ENCODE results near the gene CEACAM16.
"Not testable (repeated sequence)": the region's sequence is repeated elsewhere in the genome, so short reads cannot be mapped to it uniquely, and the experiment has no call there.

The CEACAM16 gene, protein sequence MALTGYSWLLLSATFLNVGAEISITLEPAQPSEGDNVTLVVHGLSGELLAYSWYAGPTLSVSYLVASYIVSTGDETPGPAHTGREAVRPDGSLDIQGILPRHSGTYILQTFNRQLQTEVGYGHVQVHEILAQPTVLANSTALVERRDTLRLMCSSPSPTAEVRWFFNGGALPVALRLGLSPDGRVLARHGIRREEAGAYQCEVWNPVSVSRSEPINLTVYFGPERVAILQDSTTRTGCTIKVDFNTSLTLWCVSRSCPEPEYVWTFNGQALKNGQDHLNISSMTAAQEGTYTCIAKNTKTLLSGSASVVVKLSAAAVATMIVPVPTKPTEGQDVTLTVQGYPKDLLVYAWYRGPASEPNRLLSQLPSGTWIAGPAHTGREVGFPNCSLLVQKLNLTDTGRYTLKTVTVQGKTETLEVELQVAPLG

DNA sequence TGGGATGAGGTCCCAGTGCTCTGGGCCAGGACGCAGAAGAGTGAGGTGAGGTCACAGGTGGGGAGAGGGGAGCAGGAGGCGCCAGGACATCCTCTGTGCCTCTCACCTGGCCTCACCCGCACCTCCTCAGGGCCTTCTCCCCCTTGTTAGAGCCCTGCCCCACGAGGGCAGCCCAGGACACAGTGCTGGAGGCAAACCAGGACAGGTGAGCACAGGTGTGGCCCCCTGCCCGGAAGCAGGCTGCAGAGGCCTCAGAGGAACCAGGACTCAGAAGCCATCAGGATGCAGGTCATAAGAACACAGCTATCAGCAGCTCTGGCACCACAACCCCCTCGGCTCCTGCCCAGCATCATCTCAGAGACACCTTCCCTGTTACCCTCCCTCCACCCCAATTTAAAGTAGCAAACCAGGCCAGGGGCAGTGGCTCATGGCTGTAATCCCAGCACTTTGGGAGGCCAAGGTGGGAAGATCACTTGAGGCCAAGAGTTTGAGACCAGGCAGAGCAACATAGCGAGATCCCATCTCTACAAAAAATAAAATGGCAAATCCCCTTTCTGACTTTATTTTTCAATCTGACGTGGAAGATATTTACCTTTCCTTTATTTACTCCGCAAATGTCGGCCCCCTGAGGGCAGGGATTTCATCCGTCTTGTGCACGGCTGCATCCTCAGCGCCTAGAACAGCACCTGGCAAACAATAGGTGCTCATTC, at the start of gene CEACAM16:
Gene CEACAM16, plus strand, starts transcription at position 660 of the 710 bp plus-strand sequence. CDS start 2,306 bp downstream, outside the sequence.
- no peak for DNase-seq (ENCODE audit: low read depth)

DNA sequence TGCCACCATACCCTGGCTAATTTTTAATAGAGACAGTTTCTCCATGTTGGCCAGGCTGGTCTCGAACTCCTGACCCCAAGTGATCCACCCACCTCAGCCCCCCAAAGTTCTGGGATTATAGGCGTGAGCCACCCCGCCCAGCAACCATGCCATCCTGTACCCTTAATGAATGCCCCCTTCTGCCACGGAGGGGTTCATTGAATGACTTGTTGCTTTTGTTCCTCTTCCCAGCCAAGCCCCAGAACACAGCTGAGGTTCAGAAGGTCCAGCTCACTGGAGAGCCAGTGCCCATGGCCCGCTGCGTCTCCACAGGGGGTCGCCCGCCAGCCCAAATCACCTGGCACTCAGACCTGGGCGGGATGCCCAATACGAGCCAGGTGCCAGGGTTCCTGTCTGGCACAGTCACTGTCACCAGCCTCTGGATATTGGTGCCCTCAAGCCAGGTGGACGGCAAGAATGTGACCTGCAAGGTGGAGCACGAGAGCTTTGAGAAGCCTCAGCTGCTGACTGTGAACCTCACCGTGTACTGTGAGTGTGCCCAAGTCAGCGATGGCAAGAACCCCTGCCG, 49.3 kb upstream of the CEACAM16 start:
- no peak for DNase-seq (ENCODE audit: low read depth)

DNA sequence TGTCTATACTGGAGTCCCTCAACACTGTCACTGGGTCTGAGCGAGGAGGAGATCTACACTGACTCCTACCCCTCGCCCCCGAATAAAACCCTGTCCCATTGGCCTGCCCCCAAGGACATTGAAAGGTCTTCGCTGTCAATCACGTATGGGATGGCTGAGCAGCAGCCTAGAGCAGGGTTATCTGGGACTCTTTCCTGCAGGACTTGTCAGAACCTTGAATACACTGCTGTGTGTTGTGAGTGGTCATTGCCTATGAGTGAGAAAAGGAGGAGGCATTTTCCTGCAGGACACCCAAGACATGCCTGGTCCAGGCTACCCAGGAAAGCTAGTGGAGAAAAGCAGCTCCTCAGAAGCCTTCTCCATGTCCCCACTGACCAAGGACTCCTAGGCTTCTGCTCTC, 45.6 kb upstream of the CEACAM16 start:
- no peak for DNase-seq (ENCODE audit: low read depth)

DNA sequence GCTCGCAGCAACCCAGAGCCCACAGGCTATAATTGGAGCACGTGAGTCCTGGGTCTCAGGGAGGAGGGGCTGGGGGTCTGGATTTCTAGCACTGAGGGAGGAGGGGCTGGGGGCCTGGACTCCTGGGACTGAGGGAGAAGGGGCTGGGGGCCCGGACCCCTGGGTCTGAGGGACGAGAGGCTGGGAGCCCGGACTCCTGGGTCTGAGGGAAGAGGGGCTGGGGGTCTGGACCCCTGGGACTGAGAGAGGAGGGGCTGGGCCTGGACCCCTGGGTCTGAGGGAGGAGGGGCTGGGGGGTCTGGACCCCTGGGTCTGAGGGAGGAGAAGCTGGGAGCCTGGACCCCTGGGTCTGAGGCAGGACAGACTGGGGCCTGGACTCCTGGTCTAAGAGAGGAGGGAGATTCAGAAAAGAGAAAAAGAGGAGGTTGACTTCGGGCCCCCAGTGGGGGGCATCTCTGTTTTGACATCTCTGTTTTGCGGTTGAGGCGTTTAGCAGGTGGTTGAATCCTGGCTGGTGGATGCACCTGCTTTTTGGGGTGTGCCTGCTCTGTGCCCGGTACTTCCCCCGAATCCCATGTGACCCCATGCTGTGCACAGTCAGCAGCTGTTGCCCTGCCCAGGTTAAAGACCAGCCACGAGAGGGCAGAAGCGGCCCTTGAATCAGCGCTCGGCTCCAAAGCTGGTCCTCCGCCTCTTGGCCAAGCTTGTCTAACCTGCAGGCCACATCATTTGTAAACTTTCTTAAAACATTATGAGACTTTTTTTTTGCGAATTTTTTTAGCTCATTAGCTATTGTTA, 44.8 kb upstream of the CEACAM16 start:
- DNase-seq (ENCODE audit: low read depth) = peak; percentile 55

DNA sequence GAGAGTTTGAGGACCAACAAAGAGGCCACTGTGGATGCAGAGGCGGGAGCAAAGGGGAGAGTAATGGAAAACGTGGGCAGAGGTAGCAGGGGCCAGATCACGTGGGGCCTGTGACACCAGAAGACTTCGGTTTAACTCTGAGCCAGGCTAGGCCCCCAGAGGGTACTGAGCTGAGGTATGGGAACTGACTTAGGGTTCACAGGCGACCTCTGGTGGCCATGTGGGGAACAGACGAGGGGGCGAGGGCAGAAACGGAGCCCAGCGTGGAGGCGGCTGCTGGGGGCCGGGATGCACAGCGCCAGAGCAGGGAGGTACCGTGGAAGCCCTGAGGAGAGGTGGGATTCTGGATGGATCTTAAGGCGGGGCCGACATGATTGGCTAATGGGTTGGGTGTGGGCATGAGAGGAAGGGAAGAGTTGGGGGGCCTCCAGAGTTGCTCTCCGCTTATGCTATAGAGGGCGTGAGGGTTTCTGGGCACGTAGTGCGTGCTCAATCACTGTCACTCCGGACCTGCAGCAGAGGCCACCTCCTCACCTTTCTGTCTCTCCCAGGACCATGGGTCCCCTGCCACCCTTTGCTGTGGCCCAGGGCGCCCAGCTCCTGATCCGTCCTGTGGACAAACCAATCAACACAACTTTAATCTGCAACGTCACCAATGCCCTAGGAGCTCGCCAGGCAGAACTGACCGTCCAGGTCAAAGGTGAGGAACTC, 41.6 kb upstream of the CEACAM16 start:
- peak; percentile 63 for DNase-seq (ENCODE audit: low read depth)

DNA sequence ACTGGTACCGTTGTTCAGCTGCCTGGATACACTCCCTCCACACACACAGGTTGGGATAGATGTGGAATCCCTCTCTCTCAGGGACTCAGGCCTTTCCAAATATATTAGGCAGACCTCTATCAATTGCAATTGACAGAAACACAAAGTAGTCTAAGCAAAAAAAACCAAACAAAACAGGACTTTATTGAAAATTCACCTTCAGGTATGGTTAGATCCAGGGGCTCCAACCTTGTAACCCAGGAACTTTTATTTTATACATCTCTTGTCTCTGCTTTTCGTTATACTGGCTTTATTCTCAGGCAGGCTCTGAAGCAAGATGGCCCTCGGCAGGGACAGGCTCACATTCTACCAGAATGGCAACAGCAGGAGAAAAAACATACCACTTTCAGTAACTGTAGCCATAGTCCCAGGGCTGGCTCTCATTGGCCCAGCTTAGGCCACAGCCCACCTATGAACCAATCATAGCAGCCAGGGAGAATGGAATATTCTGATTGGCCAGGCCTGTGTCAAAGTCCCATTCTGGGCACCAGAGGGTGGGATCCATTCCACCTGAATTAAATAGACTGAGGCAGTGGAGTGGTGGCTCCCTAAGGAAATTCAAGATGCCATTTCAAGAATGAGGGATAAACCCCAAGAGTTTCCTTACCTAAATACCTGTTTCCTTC, 40.8 kb upstream of the CEACAM16 start:
- DNase-seq (ENCODE audit: low read depth) = no peak

DNA sequence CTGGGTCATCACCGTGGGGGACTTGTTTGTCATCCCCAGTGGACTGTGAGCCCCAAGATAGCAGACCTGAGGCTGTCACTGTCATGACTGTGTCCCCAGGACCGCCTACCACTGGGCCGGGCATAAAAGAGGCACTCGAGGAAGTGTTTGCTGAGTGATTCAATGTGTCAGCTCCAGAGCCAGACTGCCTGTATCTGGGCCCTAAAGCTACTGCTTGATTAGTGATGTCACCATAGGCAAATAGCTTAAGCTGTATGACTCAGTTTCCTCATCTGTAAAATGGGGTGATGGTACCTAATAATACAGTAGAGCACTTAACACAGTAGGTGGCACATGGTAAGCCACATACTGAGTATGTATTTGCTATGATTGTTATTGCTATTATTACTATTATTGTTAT, 38.9 kb upstream of the CEACAM16 start:
- no peak for DNase-seq (ENCODE audit: low read depth)

DNA sequence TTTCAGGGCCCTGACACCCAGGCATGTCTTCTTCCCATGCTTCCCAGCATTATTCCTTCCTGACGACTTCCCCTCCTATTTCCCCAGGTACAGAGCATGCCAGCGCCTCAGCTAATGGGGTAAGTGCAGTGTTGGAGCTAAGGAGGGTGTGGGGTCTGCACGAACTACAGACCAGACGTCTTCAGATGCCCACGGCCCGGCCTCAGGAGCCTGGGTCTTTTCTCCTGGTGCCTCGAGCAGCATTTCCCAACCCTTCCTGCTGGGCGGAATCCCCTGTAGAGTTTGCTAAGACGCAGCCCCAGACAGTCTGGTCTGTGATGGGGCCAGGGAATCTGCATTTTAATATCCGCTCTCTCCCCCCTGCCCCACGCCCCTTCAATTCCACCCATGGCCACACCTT, 37.7 kb upstream of the CEACAM16 start:
- DNase-seq (ENCODE audit: low read depth) = no peak

DNA sequence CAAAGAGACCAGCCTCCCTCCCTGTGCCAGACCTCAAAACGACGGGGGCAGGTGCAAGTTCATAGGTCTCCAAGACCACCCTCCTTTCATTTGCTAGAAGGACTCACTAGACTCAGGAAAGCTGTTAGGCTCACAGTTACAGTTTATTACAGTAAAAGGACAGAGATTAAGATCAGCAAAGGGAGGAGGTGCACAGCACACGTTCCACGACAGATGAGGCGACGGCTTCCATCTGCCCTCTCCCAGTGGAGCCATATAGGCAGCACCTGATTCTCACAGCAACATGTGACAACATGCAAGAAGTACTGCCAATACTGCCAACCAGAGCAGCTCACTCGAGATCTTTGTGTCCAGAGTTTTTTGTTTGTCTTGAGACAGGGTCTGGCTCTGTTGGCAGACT, 37.0 kb upstream of the CEACAM16 start:
- DNase-seq (ENCODE audit: low read depth) = no peak

DNA sequence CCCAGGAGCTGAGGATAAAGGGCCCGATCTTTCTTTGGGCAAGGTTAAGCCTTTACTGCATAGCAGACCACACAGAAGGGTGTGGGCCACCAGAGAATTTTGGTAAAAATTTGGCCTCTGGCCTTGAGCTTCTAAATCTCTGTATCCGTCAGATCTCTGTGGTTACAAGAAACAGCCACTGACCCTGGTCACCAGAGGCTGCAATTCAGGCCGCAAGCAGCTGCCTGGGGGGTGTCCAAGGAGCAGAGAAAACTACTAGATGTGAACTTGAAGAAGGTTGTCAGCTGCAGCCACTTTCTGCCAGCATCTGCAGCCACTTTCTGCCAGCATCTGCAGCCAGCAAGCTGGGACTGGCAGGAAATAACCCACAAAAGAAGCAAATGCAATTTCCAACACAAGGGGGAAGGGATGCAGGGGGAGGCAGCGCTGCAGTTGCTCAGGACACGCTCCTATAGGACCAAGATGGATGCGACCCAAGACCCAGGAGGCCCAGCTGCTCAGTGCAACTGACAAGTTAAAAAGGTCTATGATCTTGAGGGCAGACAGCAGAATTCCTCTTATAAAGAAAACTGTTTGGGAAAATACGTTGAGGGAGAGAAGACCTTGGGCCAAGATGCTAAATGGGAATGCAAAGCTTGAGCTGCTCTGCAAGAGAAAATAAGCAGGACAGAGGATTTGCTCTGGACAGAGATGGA, 36.1 kb upstream of the CEACAM16 start:
- DNase-seq (ENCODE audit: low read depth) = no peak

DNA sequence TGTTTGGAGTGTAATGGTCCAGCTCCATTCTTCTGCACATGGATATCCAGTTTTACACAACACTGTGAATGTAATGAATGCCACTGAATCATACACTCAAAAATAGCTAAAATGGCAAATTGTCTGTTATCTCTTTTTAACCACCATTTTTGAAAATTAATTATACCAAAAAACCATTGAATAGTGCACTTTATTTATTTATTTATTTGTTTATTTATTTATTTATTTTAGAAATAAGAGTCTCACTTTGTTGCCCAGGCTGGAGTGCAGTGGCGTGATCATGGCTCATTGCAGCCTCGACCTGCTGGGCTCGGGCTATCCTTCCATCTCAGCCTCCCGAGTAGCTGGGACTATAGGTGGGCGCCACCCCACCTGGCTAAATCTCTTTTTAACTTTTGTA, 35.0 kb upstream of the CEACAM16 start:
- no peak for DNase-seq (ENCODE audit: low read depth)

DNA sequence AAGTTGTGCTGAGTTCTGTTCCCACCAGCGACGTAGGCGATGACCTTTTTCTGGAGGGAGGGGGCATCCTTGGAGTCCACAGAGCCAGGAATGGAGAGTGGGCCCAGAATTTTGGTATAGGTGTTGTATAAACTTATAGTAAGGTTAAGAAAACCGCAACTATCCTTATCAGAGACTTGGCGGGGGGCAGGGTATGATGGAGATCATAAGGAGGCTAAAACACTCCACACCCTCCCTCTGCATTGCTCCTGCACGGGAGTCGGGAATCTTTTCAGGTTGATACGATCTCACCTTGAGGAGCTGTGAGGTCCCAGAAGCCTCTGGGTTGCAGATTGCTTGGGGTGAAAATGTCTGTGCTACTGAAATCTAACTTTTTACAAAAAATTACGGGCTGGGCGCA, 34.0 kb upstream of the CEACAM16 start:
- DNase-seq (ENCODE audit: low read depth) = no peak

DNA sequence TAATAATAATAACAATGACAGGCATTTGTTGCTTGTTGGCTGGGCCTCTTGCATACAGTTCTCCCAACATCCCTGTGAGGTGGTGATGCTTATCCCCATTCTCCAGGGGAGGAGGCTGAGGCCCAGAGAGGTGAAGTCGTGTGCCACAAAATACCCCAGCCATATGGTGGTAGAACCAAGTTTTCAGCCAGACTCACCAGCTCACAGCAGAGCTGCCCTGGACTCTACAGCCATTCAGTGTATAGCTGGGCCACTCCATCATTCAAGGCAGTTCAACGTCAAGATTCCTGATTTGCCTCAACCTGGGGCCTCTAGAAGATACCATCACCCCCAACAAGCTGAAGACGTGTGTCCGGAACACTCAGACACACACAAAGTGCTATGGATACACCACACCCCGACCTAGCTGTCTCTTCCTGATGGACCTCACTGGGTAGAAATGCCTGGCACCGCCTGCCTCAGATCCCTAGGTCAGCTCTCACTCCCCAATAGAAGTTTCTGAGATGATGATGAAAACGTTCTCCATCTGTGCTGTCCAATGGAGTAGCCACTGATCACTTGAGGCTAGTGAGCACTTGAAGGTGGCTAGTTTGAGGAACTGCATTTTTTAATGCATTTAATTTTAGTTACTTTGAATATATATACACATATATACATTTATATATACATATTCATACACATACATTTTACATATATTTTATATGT, 31.9 kb upstream of the CEACAM16 start:
- no peak for DNase-seq (ENCODE audit: low read depth)

DNA sequence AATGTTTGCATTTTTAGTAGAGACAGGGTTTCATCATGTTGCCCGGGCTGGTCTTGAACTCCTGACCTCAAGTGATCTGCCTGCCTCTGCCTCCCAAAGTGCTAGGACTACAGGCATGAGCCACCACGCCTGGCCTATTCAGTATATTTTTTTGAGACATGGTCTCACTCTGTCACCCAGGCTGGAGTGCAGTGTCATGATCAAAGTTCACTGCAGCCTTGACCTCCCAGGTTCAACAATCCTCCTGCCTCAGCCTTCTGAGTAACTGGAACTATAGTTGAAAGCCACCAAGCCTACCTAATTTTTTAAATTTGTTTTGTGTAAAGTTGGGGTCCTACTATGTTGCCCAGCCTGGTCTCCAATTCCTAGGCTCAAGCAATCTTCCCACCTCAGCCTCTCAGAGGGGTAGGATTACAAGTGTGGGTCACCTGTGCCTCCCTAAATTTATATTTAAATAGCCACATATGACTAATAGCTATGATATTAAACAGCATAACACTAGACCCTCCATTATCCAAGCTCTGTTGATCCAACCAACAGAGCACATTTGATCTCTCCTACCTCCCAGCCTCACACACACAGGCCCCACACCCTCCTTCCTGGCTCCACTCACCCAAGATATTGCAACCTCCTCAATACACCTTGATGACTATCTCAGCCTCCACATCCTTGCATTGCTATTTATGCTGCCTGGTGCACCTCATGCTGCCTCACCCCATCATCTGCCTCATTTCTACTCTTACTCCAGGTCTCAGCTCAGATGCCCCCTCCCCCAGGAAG, 29.8 kb upstream of the CEACAM16 start:
- DNase-seq (ENCODE audit: low read depth) = no peak

DNA sequence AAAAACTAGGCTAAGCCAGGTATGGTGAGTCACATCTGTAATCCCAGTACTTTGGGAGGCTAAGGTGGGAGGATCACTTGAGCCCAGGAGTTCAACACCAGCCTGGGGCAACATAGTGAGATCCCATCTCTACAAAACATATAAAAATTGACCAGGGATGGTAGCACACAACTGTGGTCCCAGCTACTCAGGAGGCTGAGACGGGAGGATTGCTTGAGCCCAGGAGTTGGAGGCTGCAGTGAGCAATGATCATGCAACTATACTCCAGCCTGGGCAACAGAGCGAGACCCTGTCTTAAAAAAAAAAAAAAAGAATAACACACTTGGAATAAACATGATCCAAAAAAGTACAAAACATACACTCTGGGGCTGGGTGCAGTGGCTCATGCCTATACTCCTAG, 28.9 kb upstream of the CEACAM16 start:
- not testable (repeated sequence) for DNase-seq (ENCODE audit: low read depth)

DNA sequence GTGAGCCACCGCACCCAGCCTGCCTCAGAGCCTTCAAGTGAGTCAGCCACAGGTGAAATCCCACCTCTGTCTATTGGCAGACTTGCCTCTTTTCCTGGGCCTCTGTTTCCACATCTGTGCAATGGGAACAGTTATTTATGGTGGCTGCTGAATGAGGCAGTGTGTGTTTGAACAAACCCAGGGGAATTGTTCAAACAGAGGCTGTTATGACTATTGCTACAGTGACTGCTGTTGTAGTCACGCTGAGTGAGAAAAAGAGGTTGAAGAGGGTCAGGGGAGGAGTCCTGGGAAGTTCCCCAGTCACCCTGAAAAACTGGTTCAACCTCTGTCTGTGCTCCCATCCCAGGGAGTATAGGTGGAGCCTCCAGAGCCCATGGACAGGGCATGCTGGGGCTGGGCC, 27.6 kb upstream of the CEACAM16 start, which contains the start of gene CEACAM19:
Gene CEACAM19, plus strand, starts transcription at position 83 of the 400 bp plus-strand sequence. CDS start 450 bp downstream, outside the sequence.
- DNase-seq (ENCODE audit: low read depth) = no peak

DNA sequence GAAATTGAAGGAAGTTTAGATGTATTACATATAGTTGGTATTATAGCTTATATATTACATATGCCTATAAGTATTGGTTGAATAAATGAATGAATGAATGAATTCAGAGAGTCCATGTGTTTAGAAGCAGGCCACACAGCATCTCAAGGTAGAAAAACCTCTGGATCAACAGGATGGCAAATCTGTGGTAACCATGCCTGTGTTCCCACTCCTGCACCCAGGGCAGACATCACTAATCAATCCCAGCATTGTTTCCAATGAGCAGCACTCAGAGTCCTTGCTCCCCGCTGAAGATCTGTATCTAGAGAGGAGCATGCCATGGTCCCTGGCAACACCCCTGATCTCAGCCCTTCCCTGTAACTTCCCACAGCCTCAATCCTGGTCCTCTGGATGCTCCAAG, 26.7 kb upstream of the CEACAM16 start:
- DNase-seq (ENCODE audit: low read depth) = no peak

DNA sequence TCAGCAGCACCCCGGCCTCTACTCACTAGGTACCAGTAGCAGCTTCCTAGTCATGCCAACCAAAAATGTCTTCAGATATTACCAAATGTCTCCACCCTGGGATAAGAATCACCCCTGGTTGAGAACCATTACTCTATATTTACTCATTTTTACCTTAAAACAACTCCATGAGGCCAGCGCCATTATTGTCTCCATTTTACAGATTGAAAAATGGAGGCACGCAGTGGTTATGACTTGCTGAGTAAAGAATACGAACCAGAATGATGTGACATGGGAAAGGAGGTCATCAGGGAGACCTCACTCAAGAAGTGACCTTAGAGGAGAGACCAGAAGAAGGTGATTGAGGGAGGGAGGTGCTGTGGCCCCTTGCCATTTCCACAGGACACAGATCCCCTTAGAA, 25.4 kb upstream of the CEACAM16 start:
- DNase-seq (ENCODE audit: low read depth) = no peak

DNA sequence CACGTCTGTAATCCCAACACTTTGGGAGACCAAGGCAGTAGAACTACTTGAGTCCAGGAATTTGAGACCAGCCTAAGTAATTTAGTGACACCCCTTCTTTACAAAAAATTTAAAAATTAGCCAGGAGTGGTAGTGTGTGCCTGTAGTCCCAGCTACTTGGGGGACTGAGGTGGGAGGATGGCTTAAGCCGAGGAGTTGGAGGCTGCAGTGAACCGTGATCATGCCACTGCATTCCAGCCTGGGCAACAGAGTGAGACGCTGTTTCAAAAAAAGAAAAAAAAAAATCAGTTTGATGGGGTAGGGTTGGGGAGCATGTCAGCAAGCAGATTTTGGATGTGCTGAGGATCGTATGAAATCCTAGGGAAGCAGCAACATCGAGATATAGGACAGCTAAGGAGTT, 23.4 kb upstream of the CEACAM16 start:
- DNase-seq (ENCODE audit: low read depth) = no peak
